HCEC 1CT (cell line): Measurements from ENCODE around the gene HIGD1A.
A peak's percentile ranks its signal among the peaks of the same experiment; 100 is the strongest.

ENCODE experiments used
- DNase-seq: peaks from one replicate; pipeline ENCODE4 v3.0.0-alpha.2; 2017

HIGD1A gene

GRCh38 chr3:42751609-42752008 is 52.7 kb downstream of the HIGD1A start:
- no peak for DNase-seq

GRCh38 chr3:42750834-42751233 is 53.5 kb downstream of the HIGD1A start:
- no peak for DNase-seq

GRCh38 chr3:42749753-42750231 is 54.5 kb downstream of the HIGD1A start:
- peak; percentile 44 for DNase-seq

GRCh38 chr3:42749025-42749752 is 55.1 kb downstream of the HIGD1A start:
- DNase-seq: no peak

- DNase-seq: no peak
These were observed 56.7 kb downstream of the HIGD1A start for GRCh38 chr3:42747581-42747980.

GRCh38 chr3:42746455-42747450 is 57.5 kb downstream of the HIGD1A start:
- no peak for DNase-seq

- no peak for DNase-seq
These were observed 58.4 kb downstream of the HIGD1A start for GRCh38 chr3:42745776-42746454.

GRCh38 chr3:42745291-42745745 is 59.0 kb downstream of the HIGD1A start:
- DNase-seq: no peak

- no peak for DNase-seq
These were observed 60.9 kb downstream of the HIGD1A start for GRCh38 chr3:42743204-42743995.

GRCh38 chr3:42742688-42743087 is 61.6 kb downstream of the HIGD1A start:
- no peak for DNase-seq

- no peak for DNase-seq
These were observed 62.0 kb downstream of the HIGD1A start for GRCh38 chr3:42742259-42742658.

- DNase-seq: no peak
These were observed 62.5 kb downstream of the HIGD1A start for GRCh38 chr3:42741796-42742195.

GRCh38 chr3:42739401-42740158 is 64.7 kb downstream of the HIGD1A start:
- DNase-seq: no peak

GRCh38 chr3:42736531-42736930 is 67.8 kb downstream of the HIGD1A start:
- no peak for DNase-seq

GRCh38 chr3:42736081-42736480 is 68.2 kb downstream of the HIGD1A start:
- no peak for DNase-seq

GRCh38 chr3:42735615-42736014 is 68.7 kb downstream of the HIGD1A start:
- DNase-seq: no peak

GRCh38 chr3:42735019-42735418 is 69.3 kb downstream of the HIGD1A start:
- no peak for DNase-seq

GRCh38 chr3:42734263-42734860 is 69.9 kb downstream of the HIGD1A start:
- no peak for DNase-seq

GRCh38 chr3:42733501-42734262 is 70.6 kb downstream of the HIGD1A start:
- DNase-seq: no peak
